ENCODE results near the gene RASA3. TPM values are rescaled to one million over a fixed set of nuclear protein-coding genes. Genes with fewer than 3 reads are reported as not detected.

RASA3 gene
- polyA plus RNA-seq, 1 donor from 2014 or later, result 8.5 TPM

DNA sequence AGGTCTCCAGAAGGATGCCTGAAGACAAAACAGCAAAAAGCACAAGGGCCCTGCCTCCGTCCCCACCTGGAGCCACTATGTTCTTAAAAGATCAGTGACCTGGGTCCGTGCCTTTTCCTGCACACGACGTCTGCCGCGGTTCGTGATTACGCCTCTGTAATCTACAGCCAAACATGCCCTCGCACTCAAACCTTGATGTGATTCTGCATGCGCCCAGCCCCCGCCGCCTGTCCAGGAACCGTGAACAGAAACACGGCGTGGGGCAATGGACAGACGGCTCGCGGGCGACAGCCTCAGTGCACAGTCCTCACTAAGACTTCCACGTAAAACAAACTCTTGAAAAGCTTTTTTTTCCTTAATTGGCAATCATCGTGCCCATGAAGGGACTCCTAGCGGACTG is 174.1 kb downstream of the RASA3 start:
- H3K36me3 ChIP-seq (ENCODE audit: insufficient read depth, low read length), result no peaks in the 10 kb centered on the region
- no peak overlapping the region for H3K9ac ChIP-seq (ENCODE audit: low read length)
- no peak for TF ChIP-seq CTCF (IDR thresholded peaks at IDR 0.05; ENCODE audit: poor library complexity, severe bottlenecking)
- no peak for TF ChIP-seq MXI1 (conservative IDR thresholded peaks at IDR 0.05; ENCODE audit: poor library complexity, severe bottlenecking)
- TF ChIP-seq POLR2AphosphoS5 (IDR thresholded peaks at IDR 0.05), result no peak
- TF ChIP-seq EP300 (conservative IDR thresholded peaks at IDR 0.05; ENCODE audit: poor library complexity, severe bottlenecking), result no peak
- no peak for TF ChIP-seq EZH2 (IDR thresholded peaks at IDR 0.05; ENCODE audit: borderline replicate concordance, insufficient read depth, low read length, poor library complexity, severe bottlenecking)
- TF ChIP-seq, protein P1, sequence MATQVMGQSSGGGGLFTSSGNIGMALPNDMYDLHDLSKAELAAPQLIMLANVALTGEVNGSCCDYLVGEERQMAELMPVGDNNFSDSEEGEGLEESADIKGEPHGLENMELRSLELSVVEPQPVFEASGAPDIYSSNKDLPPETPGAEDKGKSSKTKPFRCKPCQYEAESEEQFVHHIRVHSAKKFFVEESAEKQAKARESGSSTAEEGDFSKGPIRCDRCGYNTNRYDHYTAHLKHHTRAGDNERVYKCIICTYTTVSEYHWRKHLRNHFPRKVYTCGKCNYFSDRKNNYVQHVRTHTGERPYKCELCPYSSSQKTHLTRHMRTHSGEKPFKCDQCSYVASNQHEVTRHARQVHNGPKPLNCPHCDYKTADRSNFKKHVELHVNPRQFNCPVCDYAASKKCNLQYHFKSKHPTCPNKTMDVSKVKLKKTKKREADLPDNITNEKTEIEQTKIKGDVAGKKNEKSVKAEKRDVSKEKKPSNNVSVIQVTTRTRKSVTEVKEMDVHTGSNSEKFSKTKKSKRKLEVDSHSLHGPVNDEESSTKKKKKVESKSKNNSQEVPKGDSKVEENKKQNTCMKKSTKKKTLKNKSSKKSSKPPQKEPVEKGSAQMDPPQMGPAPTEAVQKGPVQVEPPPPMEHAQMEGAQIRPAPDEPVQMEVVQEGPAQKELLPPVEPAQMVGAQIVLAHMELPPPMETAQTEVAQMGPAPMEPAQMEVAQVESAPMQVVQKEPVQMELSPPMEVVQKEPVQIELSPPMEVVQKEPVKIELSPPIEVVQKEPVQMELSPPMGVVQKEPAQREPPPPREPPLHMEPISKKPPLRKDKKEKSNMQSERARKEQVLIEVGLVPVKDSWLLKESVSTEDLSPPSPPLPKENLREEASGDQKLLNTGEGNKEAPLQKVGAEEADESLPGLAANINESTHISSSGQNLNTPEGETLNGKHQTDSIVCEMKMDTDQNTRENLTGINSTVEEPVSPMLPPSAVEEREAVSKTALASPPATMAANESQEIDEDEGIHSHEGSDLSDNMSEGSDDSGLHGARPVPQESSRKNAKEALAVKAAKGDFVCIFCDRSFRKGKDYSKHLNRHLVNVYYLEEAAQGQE (IDR thresholded peaks at IDR 0.05; ENCODE audit: borderline replicate concordance), result no peak
- no peak for TF ChIP-seq TAF1 (IDR thresholded peaks at IDR 0.05; ENCODE audit: low read depth)
- no peak for TF ChIP-seq RAD21 (conservative IDR thresholded peaks at IDR 0.05)
- no peak for TF ChIP-seq SMC3 (conservative IDR thresholded peaks at IDR 0.05; ENCODE audit: poor library complexity)
- H3K27me3 ChIP-seq (ENCODE audit: insufficient read depth, low read depth, low read length), result no peaks in the 10 kb centered on the region
- no peaks in the 10 kb centered on the region for H3K9me2 ChIP-seq (ENCODE audit: insufficient read depth, low read length)
- no peak overlapping the region for H3K4me3 ChIP-seq (ENCODE audit: low read length)
- no peak overlapping the region for H3K4me2 ChIP-seq (ENCODE audit: low read length)
- no peak overlapping the region for H3K27ac ChIP-seq (ENCODE audit: low read length)
- no peaks in the 10 kb centered on the region for H3K9me3 ChIP-seq (ENCODE audit: low read length)
- no peaks in the 10 kb centered on the region for H3K79me2 ChIP-seq (replicated peaks; ENCODE audit: insufficient read depth, low read length)
- H2AFZ ChIP-seq (ENCODE audit: low read depth, low read length), result no peak overlapping the region
- H3F3A ChIP-seq (ENCODE audit: insufficient read depth, low read length, poor library complexity, severe bottlenecking), result no peaks in the 10 kb centered on the region
- H4K20me1 ChIP-seq (ENCODE audit: insufficient read depth), result no peaks in the 10 kb centered on the region

- TF ChIP-seq SMC3 (conservative IDR thresholded peaks at IDR 0.05; ENCODE audit: poor library complexity), result no peak
- no peak for TF ChIP-seq EP300 (conservative IDR thresholded peaks at IDR 0.05; ENCODE audit: poor library complexity, severe bottlenecking)
- no peak for TF ChIP-seq MXI1 (conservative IDR thresholded peaks at IDR 0.05; ENCODE audit: poor library complexity, severe bottlenecking)
- no peak for TF ChIP-seq POLR2AphosphoS5 (IDR thresholded peaks at IDR 0.05)
- TF ChIP-seq, protein P1 (IDR thresholded peaks at IDR 0.05; ENCODE audit: borderline replicate concordance), result no peak
- H3K36me3 ChIP-seq (ENCODE audit: insufficient read depth, low read length), result no peaks in the 10 kb centered on the region
- no peak overlapping the region for H3K9ac ChIP-seq (ENCODE audit: low read length)
- no peaks in the 10 kb centered on the region for H3K79me2 ChIP-seq (replicated peaks; ENCODE audit: insufficient read depth, low read length)
- H3K27ac ChIP-seq (ENCODE audit: low read length), result no peak overlapping the region
- no peak overlapping the region for H3K4me2 ChIP-seq (ENCODE audit: low read length)
- no peaks in the 10 kb centered on the region for H3K9me2 ChIP-seq (ENCODE audit: insufficient read depth, low read length)
- no peaks in the 10 kb centered on the region for H3K9me3 ChIP-seq (ENCODE audit: low read length)
- H4K20me1 ChIP-seq (ENCODE audit: insufficient read depth), result no peaks in the 10 kb centered on the region
- no peaks in the 10 kb centered on the region for H3K27me3 ChIP-seq (ENCODE audit: insufficient read depth, low read depth, low read length)
- H3K4me3 ChIP-seq (ENCODE audit: low read length), result no peak overlapping the region
- no peak overlapping the region for H2AFZ ChIP-seq (ENCODE audit: low read depth, low read length)
- no peaks in the 10 kb centered on the region for H3F3A ChIP-seq (ENCODE audit: insufficient read depth, low read length, poor library complexity, severe bottlenecking)
These were observed 175.9 kb downstream of the RASA3 start for GRCh38 chr13:113956571-113956970.
